RWPE2 (cell line): Measurements from ENCODE around the gene CNTN1.

Experiments
- ATAC-seq: fragments of 200-7000 bp; cut with Tn5 transposase; 3 replicates; pipeline ENCODE4 v1.9.1; 2021; ENCODE audit warnings: low read depth
- DNase-seq: peaks from one replicate; pipeline ENCODE4 v3.0.0-alpha.2; 2020; ENCODE audit warnings: low spot score
- H3K27ac ChIP-seq: fragments of 450-650 bp; 2 replicates; pipeline ENCODE4 v1.5.1; 2017; ENCODE audit warnings: mild to moderate bottlenecking; ENCODE audit not compliant: poor library complexity, severe bottlenecking
- H3K27me3 ChIP-seq: fragments of 250-450 bp; sonication (Bioruptor Pico); 2 replicates; pipeline ENCODE4 v1.5.1; 2021; ENCODE audit warnings: mild to moderate bottlenecking, moderate library complexity; ENCODE audit not compliant: insufficient read depth, poor library complexity, severe bottlenecking
- H3K36me3 ChIP-seq: fragments of 250-450 bp; sonication (Bioruptor Pico); 2 replicates; pipeline ENCODE4 v1.5.1; 2020; ENCODE audit warnings: low read depth, mild to moderate bottlenecking, moderate library complexity
- H3K4me1 ChIP-seq: fragments of 250-450 bp; sonication (Bioruptor Pico); 2 replicates; pipeline ENCODE4 v1.5.1; 2021; ENCODE audit warnings: mild to moderate bottlenecking, moderate library complexity; ENCODE audit not compliant: insufficient read depth, poor library complexity, severe bottlenecking
- H3K4me3 ChIP-seq: fragments of 250-450 bp; sonication (Bioruptor Pico); 2 replicates; pipeline ENCODE4 v1.5.1; 2021; ENCODE audit warnings: mild to moderate bottlenecking, moderate library complexity; ENCODE audit not compliant: severe bottlenecking
- H3K9me3 ChIP-seq: fragments of 250-450 bp; sonication (Bioruptor Pico); 2 replicates; pipeline ENCODE4 v1.5.1; 2021; ENCODE audit warnings: mild to moderate bottlenecking, moderate library complexity; ENCODE audit not compliant: severe bottlenecking
- CTCF ChIP-seq: fragments of 450-650 bp; IDR thresholded peaks from one replicate; pipeline ENCODE4 v1.5.1; 2017; ENCODE audit warnings: mild to moderate bottlenecking, moderate library complexity; ENCODE audit not compliant: poor library complexity, severe bottlenecking

Gene CNTN1

GRCh38 chr12:40834321-40834720 lies 142.1 kb downstream of the CNTN1 start:
- H3K27me3 ChIP-seq, result no peaks in the 10 kb centered on the region
- peaks cover 14% of the 10 kb centered on the region for H3K4me1 ChIP-seq
- no peak overlapping the region for H3K27ac ChIP-seq
- DNase-seq (no peak), ATAC-seq (no peak)
- H3K4me3 ChIP-seq, result no peak overlapping the region
- TF ChIP-seq CTCF, result no peak
- no peaks in the 10 kb centered on the region for H3K9me3 ChIP-seq
- no peaks in the 10 kb centered on the region for H3K36me3 ChIP-seq

- no peak for DNase-seq
- Histone ChIP-seq H3K9me3 (no peaks in the 10 kb centered on the region), H3K4me1 (no peaks in the 10 kb centered on the region), H3K27me3 (no peaks in the 10 kb centered on the region), H3K36me3 (no peaks in the 10 kb centered on the region), H3K27ac (no peak overlapping the region), H3K4me3 (no peak overlapping the region)
- no peak for ATAC-seq
- no peak for TF ChIP-seq CTCF
These were observed 145.7 kb downstream of the CNTN1 start for GRCh38 chr12:40837891-40838429.

- no peak overlapping the region for H3K4me3 ChIP-seq
- H3K4me1 ChIP-seq, result no peaks in the 10 kb centered on the region
- no peaks in the 10 kb centered on the region for H3K36me3 ChIP-seq
- no peak for ATAC-seq
- H3K27ac ChIP-seq, result no peak overlapping the region
- no peak for TF ChIP-seq CTCF
- no peaks in the 10 kb centered on the region for H3K9me3 ChIP-seq
- no peak for DNase-seq
- no peaks in the 10 kb centered on the region for H3K27me3 ChIP-seq
These were observed 151.3 kb downstream of the CNTN1 start for GRCh38 chr12:40843495-40843894.

GRCh38 chr12:40853221-40853620 lies 161.0 kb downstream of the CNTN1 start:
- Histone ChIP-seq H3K36me3 (no peaks in the 10 kb centered on the region), H3K27ac (no peak overlapping the region), H3K4me3 (no peak overlapping the region), H3K9me3 (no peaks in the 10 kb centered on the region), H3K4me1 (no peaks in the 10 kb centered on the region), H3K27me3 (no peaks in the 10 kb centered on the region)
- DNase-seq (no peak), ATAC-seq (no peak)
- TF ChIP-seq CTCF, result no peak

GRCh38 chr12:40854604-40855003 lies 162.4 kb downstream of the CNTN1 start:
- ATAC-seq (no peak), DNase-seq (no peak)
- no peaks in the 10 kb centered on the region for H3K9me3 ChIP-seq
- no peaks in the 10 kb centered on the region for H3K4me1 ChIP-seq
- H3K36me3 ChIP-seq, result no peaks in the 10 kb centered on the region
- TF ChIP-seq CTCF, result no peak
- no peak overlapping the region for H3K27ac ChIP-seq
- no peaks in the 10 kb centered on the region for H3K27me3 ChIP-seq
- no peak overlapping the region for H3K4me3 ChIP-seq
